ENCODE results near the gene FNBP1.
"Not testable (repeated sequence)": the region's sequence is repeated elsewhere in the genome, so short reads cannot be mapped to it uniquely, and the experiment has no call there.

The FNBP1 gene

DNA sequence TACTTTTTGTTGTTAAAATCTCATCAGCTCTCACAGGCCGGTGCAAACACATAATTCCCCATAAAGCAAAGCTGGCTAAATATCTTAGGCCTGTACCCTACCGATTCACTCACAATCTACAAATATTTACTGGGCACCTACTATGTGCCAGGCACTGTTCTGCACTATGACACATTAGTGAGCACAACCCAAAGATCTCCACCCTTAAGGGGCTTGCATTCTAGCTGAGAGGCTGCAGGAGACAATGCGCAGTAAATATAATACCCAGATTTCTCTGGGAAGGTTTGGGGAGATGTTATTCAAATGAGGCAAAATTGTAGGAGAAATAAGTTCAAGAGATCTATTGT lies 53.7 kb downstream of the FNBP1 start:
- DNase-seq, result no peak

DNA sequence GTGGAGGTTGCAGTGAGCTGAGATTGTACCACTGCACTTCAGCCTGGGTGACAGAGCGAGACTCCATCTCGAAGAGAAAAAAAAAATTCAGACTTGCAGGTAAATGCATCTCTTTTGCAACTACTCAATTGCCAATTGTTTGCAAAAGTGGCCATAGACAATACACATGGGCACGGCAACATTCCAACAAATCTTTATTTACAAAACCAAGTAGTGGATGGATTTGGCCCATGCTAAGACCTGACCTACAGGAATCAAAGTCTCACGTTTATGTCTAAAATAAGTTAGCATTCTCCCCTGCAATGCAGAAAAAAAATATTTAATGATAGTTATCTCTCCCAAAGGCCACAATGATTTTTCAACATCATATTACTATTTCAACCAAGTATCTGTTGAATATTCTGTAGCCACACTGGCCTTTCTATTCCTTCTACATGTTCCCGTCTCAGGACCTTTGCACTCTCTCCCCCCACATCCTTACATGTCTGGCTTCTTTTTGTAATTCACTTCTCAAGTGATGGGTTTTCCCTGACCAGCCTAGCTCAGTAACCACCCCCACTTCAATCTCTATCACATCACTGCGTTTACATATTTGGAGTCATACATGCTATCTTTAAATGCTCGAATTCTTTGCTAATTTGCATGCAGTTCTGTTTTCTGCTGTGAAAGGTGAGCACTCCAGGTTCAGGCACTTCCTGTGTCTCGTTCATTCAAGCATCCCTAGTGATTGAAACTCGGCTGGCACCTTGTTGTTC lies 54.2 kb downstream of the FNBP1 start:
- no peak for DNase-seq

DNA sequence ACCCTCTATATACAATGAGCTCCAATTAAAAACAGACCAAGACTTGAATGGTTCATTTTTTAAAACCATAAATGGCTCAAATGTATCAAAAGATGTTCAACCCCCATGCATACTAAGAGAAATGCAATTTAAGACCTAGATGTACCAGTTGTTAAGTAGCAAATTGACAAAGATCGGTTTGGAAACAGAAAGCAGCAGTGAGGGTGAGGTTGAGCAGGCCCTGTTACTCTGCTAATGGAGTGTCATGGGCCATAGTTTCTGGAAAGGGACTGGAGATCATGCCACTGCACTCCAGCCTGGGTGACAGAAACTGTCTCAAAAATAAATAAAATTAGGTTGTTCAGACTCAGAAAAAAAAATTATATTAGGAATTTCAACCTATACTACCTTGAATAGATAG lies 55.0 kb downstream of the FNBP1 start:
- no peak for DNase-seq

DNA sequence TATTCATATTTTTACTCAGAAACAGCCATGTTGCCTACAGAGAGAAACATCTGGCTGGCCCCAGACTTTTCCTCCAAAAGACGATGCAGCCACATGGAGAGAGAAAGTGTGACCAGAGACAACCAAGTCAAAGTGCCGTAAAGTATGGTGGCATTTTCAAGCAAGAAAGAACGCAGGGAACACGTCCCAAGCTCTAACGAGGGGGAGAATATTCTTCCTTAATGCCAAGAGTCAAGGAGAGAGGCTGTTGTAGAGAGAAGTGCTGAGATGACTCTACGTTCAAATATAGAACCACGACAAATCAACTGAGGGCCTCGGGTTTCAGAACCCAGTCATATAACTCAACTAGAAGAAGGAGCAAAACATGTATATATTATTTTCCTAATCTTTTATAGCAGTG lies 55.9 kb downstream of the FNBP1 start:
- DNase-seq, result no peak

DNA sequence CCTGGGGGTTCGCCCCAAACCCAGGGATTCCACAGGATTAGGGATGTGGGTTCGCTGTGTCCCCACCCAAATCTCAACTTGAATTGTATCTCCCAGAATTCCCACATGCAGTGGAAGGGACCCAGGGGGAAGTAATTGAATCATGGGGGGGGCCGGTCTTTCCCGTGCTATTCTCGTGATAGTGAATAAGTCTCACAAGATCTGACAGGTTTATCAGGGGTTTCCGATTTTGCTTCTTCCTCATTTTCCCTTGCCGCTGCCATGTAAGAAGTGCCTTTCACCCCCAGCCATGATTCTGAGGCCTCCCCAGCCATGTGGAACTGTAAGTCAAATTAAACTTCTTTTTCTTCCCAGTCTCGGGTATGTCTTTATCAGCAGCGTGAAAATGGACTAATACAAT lies 58.4 kb downstream of the FNBP1 start:
- DNase-seq, result not testable (repeated sequence)

DNA sequence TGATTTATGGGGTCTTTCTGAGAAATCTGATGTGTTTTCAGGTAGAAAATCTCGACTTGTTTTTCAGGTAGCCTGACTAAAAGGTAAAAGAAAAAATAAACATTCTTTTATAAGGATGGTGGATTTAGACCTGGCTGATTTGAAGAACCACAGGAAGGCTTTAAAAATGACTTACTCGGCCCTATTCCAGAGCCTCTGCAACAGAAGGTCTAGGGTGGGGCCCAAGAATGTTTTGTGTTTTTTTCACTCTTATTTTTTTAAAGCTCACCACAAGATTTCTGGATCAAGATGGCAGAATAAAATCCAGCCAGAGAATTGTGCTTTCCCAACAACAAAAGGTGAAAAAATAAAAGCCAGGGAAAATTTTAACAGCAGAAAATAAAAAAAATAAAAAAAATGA lies 59.1 kb downstream of the FNBP1 start:
- DNase-seq, result no peak

DNA sequence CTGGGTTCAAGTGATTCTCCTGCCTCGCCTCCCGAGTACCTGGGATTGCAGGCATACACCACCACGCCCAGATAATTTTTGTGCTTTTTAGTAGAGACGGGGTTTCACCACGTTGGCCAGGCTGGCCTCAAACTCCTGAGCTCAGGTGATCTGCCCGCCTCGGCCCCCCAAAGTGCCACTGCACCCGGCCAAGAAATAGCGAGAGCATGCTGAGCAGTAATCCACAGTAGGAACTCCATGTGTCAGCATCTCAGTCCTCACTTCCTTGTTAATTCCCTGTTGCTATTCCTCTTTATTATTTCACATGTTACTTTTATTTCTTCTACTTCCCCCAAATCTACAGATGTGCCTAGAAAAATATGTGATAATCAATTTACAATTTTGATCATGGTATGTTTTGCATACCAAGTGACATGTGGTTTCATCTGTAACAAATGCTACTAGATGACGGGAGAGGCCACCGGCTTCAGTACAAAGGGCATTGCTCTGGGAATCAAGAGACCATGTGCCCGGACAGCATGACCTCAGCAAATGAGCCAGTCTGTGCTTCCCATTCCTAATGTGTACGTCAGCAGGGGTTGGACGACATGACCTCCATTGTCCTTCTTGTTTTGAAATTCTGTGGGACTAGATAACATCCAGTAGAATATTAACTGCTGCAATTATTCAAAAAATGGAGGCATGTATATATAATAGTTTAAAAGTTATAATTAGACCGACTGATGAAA lies 61.6 kb downstream of the FNBP1 start:
- no peak for DNase-seq

DNA sequence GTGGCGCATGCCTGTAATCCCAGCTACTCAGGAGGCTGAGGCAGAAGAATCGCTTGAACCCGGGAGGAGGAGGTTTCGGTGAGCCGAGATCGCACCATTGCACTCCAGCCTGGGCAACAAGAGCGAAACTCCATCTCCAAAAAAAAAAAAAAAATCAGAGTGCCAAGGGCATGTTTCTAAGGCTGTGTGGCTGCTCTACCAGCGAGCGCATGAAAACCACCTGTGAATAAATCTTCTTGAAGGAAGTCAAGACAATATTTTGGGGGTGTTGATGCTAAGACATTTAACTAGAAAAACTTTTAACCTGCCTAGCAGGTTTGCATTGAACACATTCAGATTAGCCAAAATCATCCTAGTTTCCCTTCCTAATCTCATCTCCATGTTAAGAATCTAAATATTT lies 62.8 kb downstream of the FNBP1 start:
- DNase-seq, result not testable (repeated sequence)

DNA sequence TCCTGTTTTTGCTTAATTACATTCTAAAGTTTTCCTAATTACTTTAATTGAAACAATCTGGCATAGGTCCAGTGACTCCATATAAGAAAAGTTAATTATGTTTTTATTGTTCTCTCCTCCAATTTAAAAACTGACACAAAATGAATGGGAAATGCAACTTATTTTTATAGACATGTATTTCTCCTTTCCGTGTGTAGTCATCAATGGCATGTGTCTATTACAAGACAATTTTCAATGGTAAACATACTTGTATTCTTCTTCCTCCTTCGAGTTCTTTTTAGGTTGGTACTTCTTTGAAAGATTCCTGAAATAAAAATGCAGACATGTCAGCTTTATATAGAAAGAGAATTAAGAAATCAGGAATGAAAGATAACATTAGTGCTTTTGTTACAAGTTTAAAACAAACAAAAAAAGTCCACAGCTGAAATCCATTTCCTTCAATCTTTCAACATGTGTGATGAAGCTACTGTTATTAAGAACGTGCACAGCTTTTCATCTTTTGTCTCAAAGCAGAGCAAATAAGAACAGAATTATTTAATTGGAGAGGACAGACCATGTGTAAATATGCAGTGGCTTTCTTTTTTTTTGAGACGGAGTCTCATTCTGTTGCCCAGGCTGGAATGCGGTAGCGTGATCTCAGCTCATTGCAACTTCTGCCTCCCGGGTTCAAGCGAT lies 63.8 kb downstream of the FNBP1 start:
- DNase-seq, result no peak

DNA sequence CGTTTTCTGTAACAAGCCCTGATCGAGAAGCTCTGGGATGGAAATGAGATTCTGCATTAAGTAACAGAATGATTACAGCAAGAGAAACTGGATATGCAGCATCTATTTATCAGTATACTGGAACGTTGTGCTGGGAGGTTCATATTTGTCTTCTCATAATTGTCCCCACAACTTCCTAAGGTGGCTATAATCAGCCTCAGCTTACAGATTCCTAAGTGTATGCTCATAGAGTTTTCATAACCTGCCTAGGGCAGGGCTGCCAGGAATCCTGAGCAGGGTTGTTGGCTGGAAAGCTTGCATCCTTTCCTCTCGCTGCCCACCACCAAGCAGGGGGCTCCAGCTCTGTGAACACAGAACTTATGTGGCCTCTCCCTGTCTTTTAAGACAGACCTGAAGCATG lies 70.2 kb downstream of the FNBP1 start:
- no peak for DNase-seq

DNA sequence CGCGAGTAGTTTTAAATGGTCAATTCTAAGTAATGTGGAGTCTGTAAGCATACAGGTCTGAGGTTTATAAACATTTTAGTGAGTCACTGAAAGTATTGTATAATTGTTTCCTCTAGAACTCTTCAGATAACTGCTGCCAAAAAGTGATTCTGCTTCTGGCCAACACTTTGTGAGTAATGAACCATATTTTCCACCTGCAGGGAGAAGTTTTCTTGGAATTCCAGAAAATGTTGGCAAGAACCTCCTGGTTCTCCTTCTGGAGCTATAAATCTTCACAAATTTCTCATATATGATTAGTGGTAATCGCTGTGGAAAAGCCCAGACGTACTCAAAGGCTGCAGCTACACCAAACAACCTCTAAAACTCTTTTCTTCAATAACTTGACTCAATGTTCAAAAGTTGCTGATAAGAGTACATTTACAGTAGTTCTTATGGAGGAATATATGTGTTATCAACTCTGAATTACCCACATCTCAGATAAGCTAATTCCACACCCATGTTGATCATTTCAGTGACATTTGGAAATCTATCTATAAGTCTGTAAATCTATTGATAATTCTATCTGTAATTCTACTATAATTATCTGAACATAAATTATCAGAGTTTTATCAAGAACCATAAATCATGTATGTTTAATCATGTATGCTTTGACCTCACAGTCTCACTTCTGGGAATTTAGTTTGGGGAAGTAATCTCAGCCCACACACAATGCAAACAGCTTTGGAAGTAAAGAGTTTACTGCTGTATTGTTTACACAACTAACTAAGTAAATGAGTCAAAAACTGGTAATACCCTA lies 74.1 kb downstream of the FNBP1 start:
- no peak for DNase-seq

DNA sequence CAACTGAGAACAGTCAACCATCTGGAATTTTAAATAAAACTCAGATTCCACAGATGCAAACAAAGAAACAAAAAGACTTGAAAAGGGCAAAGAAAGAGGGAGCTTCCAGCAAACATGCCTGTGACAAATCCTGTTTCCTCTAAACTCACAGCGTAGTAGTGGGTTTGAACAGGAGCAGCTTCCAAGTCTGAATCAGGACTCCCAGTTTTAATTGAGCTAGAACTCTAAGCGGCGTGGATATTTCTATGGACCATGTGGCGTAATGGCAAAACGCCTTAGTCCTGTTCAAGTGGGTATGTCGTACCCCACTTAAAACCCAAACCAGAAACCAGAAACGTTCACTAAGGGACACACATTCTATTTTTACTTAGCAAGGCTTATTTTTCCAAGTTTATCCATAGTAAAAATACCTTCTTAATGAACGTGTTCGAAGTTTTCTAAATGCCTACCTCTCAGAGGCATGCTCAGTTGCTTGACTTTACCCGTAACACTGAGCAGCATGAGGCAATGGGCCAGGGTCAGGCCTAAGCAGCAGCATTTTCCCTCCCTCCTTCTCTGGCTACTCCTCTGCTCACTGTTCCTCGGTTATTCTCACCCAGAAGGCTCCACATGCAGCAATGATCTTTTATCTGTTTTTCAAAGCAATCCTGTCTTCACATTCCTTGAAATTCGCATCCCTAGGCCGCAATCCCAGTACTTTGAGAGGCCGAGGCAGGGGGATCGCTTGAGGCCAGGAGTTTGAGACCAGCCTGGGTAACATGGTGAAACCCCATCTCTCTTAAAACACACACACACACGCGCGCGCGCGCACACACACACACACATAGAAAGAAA lies 77.9 kb downstream of the FNBP1 start:
- DNase-seq, result no peak

DNA sequence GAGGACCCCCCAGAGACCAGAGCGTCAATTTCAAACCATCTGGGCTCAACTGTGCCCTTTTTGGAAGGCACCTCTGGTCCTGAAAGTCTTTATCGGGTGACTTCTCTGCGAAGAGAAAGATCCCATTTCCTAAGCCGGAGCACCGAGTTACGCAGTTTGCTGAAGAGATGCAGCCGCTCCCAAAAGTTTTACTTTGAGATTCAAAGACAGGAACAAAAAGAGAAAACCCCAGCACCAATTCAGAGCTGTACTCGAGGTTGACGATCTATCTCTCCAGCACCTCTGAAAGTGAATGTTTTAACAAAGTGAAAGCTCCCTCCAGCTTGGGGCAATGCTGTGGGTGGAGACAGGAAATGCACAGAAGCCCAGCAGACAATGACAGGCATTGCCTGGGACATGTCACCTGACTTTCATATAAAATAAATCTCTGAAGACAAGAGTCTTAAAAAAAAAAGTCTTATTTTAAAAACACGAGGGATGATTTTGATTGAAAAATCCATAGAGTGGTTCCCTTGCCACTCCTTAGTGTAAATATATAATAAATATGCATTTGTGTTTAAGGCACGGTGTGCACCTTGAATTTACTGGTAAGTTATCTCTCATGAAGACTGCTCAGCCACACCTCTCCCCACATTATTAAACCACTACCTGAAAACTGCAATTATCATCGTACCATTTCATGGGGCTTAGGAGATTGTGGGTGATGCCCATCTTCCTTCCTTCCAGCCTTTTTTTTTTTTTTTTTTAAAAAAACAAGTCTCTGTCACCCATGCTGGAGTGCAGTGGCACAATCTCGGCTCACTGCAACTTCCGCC lies 79.9 kb downstream of the FNBP1 start:
- no peak for DNase-seq

DNA sequence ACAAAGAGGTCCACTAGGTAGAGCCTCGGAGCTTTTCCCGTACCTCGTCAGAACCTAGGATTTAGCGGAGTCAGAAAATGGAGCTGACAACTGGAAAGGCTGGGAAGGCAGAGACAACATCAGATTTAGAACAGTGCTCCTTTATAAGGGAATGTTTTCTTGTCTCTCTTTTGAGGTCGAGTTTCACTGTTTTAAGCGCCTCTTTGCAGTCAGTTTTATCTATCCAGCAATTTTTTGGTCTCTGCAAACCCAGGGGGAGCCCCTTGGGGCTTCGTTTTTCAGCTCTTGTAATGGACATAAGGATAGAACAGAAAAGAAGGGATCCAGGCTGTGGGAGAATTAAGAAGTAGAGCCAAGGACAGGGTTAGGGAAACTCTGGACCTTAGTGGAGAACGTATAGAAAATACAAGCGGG lies 80.5 kb downstream of the FNBP1 start:
- DNase-seq, result no peak

DNA sequence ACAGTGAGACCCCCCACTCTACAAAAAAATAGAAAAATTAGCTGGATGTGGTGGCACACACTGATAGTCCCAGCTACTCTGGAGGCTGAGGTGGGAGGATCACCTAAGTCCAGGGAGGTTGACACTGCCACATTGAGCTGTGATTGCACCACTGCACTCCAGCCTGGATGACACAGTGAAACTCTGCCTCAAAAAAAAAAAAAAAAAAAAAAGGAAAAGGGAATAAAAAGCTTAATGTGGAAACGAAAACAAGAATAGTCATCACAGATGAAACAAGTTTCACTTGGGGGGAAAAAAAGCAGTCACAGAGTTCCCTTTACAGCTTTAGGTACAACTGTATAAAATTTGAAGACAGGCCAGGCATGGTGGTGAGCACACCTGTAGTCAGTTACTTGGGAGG lies 84.2 kb downstream of the FNBP1 start:
- no peak for DNase-seq

DNA sequence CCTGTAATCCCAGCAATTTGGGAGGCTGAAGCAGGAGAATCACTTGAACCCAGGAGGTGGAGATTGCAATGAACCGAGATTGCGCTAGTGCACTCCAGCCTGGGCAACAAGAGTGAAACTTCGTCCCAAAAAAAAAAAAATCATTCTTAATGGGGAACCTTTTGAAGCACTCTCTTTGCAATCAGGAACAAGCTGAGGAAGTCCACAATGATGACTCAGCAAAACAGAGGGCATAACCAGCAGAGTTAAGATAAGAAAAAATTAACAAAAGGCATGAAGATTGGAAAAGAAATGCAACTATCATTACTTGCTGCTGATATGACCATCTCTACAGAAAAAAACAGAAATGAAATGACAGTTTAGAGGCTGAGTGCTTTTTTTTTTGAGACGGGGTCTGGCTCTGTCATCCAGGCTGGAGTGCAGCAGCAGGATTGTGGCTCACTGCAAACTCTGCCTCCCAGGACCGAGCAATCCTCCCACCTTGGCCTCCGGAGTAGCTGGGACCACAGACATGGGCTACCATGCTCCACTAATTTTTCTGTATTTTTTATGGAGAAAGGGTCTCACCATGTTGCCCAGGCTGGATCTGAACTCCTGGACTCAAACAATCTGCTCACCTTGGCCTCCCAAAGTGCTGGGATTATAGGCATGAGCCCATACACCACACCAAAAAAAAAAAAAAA lies 88.0 kb downstream of the FNBP1 start:
- no peak for DNase-seq

DNA sequence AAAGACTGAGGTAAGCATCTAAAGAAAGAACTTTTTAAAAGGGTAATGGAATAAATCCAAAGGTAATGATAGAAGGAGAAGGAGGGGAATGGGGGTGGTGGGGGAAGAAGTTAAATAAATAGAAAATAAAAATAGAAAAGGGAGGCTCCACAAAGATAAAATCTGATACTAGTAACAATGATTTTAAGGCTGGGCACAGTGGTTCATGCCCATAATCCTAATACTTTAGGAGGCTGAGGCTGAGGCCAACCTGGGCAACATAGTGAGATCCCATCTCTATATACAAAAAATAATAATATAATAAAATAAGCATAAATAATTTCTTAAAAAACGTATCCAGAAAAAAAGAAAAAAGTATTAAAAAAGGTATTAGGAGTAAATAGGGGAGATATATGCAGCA lies 89.3 kb downstream of the FNBP1 start:
- DNase-seq, result no peak

DNA sequence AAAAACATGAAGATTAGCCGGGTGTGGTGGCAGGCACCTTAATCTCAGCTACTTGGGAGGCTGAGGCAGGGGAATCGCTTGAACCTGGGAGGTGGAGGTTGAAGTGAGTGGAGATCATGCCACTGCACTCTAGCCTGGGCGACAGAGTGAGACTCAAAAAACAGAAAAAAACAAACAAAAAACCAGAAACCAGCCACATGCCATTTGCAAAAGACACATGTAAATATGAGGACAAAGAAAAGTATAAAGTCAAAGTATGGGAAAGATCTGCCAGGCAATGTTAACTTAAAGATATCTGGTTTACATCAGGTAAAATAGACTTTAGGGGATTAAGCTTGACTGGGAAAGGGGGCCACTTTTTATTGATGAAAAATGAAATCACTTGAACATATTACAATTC lies 90.7 kb downstream of the FNBP1 start:
- DNase-seq, result no peak

DNA sequence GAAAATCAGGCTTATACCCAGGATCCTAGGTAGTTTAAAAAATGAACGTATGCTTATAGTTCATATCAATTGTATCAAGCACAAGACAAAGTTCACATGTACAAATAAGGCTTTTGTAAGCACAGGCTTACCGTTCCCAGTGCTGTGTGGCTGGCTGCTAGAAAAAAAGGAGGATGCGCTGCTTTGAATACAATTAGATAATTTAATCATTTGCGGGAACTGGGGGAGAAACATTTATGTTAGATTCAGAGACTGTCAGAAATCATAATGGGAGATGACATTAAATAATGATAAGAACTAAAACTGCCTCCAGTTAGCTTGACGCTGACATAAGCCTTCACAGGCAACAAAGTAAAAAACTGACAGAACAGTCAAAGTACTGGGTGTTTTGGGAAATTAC lies 93.2 kb downstream of the FNBP1 start:
- DNase-seq, result no peak

DNA sequence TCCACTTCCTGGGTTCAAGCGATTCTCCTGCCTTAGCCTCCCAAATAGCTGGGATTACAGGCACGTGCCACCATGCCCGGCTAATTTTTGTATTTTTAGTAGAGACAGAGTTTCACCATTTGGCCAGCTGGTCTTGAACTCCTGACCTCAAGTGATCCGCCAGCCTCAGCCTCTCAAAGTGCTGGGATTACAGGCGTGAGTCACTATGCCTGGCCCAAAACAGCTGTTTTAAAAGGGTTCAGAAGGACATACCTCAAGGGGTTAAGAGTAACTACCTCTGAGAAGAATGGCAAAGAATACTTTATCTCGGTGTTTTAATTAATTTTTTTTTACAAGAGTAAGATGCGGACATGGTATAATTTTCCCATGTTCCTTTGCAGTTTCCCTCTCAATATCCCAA lies 94.4 kb downstream of the FNBP1 start:
- not testable (repeated sequence) for DNase-seq

Data from NCI-H1417 treated with DMSO at 0.1 percent for 48 hours (cell line).